ENCODE measurements around the gene DSG4.

The DSG4 gene

DNA sequence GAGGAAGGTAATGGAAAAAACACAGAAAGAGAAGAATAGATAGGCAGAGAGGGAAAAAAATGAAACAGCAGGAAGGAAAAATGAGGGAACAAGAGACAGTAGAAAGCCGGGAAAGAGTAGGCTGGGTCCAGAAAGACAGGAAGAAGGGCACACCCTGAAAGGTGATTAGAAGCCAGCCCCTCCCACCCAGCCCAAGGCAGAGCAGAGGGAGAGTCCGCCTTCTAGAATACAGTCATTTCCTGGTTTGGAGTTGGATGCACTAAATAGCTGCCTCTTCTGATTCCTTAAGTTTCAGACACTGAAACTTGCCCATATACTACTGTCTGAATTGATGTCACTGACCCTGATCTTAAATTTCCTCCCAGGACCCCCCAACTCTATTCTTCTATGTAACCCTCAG lies 53.0 kb downstream of the DSG4 start:
- TF ChIP-seq, protein P1, sequence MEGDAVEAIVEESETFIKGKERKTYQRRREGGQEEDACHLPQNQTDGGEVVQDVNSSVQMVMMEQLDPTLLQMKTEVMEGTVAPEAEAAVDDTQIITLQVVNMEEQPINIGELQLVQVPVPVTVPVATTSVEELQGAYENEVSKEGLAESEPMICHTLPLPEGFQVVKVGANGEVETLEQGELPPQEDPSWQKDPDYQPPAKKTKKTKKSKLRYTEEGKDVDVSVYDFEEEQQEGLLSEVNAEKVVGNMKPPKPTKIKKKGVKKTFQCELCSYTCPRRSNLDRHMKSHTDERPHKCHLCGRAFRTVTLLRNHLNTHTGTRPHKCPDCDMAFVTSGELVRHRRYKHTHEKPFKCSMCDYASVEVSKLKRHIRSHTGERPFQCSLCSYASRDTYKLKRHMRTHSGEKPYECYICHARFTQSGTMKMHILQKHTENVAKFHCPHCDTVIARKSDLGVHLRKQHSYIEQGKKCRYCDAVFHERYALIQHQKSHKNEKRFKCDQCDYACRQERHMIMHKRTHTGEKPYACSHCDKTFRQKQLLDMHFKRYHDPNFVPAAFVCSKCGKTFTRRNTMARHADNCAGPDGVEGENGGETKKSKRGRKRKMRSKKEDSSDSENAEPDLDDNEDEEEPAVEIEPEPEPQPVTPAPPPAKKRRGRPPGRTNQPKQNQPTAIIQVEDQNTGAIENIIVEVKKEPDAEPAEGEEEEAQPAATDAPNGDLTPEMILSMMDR (IDR thresholded peaks at IDR 0.05; ENCODE audit: low read depth, low read length), result no peak
- H3K4me3 ChIP-seq (replicated peaks in 1 of 2; ENCODE audit: low read depth in 2 of 2, low read length in 2 of 2), result no peak overlapping the region
- DNase-seq (ENCODE audit: low read depth in 2 of 2), result no peak

DNA sequence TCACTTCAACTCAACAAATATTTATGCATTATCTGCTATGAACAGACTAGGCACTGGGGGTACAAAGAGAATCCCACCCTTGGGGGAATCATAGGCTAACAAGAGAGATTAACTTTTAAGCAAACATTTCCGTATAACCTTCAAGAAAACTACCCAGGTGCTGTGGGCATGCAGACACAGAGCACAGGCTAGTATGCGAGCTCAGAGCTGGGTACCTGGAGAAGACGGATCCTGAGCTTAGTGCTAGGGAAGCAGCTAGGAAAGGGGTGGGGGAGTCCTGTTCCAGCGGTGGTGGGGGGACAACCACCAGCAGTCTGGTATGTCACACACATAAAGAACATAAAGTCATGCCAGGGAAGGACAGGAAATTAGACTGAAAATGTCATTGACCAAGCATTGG lies 53.5 kb downstream of the DSG4 start:
- H3K4me3 ChIP-seq (replicated peaks in 1 of 2; ENCODE audit: low read depth in 2 of 2, low read length in 2 of 2), result no peak overlapping the region
- TF ChIP-seq, protein P1 (IDR thresholded peaks at IDR 0.05; ENCODE audit: low read depth, low read length), result no peak
- no peak for DNase-seq (ENCODE audit: low read depth in 2 of 2)

DNA sequence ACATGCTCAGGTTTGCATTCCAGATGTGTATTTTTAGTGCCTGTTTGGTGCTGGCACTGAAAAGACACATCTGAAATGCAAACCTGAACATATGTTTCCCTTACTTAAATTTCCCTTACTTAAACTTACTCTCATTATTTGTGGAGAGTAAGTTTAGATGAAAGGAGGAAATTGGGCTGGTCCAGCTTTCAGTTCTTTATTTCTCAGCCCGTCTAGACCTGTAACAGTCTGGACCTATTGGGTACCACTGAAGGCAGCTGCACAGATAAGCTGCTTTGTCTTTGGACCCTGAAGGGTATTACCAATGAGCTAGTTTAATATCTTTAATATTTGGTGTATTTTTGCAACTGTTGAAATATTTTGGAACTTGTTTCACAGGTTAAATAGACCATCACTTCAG lies 54.0 kb downstream of the DSG4 start:
- H3K4me3 ChIP-seq (replicated peaks in 1 of 2; ENCODE audit: low read depth in 2 of 2, low read length in 2 of 2), result no peak overlapping the region
- DNase-seq (ENCODE audit: low read depth in 2 of 2), result no peak
- TF ChIP-seq, protein P1 (IDR thresholded peaks at IDR 0.05; ENCODE audit: low read depth, low read length), result no peak

DNA sequence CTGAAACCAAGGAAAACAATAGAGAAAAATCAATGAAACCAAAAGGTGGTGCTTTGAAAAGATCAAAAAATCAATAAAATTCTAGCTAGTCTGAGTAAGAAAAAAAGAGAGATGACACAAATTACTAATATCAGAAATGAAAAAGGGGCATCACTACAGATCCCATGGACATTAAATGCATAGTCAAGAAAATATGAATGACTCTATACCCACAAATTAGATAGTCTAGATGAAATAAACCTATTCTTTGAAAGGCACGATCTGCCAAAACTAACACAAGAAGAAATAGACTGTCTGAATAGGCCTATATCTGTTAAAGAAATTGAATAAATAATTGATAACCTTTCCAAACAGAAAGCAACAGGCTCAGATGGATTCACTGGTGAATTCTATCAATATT lies 55.7 kb downstream of the DSG4 start:
- H3K4me3 ChIP-seq (replicated peaks in 1 of 2; ENCODE audit: low read depth in 2 of 2, low read length in 2 of 2), result no peak overlapping the region
- TF ChIP-seq, protein P1 (IDR thresholded peaks at IDR 0.05; ENCODE audit: low read depth, low read length), result no peak

DNA sequence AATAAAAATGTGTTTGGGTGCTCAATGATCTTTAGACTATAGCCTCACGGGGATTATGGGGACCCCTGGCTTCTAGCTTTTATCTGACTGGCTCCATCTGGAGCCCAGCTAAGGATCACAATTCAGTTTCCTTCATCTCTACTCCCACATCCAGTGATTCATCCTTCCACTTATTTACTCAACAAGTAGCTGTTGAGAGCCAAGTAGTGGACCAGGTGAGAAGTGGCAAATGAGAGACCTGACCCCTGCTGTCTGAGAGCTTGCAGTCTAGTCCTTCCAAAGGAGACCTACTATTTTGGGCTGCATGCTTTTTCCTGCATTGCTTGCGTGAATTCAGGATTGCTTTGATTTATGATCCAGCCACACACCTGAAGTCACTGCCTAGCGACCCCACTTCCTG lies 60.2 kb downstream of the DSG4 start:
- TF ChIP-seq, protein P1 (IDR thresholded peaks at IDR 0.05; ENCODE audit: low read depth, low read length), result no peak
- no peak for DNase-seq (ENCODE audit: low read depth in 2 of 2)
- H3K4me3 ChIP-seq (replicated peaks in 1 of 2; ENCODE audit: low read depth in 2 of 2, low read length in 2 of 2), result no peak overlapping the region

More for the DNA sequence above, 55.7 kb downstream of the DSG4 start:
- no peak for DNase-seq (ENCODE audit: low read depth in 2 of 2)

DNA sequence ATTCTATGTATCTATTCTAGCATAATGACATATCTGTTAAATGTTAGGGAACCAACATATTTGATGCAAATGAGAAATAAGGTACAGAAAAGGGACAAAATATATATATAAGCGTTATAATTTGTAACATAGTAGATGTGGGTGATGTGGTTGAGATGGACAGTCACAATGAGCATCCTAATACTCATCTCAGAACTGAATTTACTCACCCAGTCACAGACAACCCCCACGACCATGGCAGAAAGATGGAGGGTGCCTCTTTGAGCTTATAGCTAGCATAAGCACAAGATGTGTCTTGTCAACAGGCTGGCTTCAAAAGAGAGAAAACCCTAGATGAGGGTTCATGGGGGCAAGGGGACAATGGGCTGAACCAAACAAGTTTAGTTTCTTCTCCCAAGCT lies 61.8 kb downstream of the DSG4 start:
- no peak overlapping the region for H3K4me3 ChIP-seq (replicated peaks in 1 of 2; ENCODE audit: low read depth in 2 of 2, low read length in 2 of 2)
- no peak for DNase-seq (ENCODE audit: low read depth in 2 of 2)
- TF ChIP-seq, protein P1 (IDR thresholded peaks at IDR 0.05; ENCODE audit: low read depth, low read length), result no peak

DNA sequence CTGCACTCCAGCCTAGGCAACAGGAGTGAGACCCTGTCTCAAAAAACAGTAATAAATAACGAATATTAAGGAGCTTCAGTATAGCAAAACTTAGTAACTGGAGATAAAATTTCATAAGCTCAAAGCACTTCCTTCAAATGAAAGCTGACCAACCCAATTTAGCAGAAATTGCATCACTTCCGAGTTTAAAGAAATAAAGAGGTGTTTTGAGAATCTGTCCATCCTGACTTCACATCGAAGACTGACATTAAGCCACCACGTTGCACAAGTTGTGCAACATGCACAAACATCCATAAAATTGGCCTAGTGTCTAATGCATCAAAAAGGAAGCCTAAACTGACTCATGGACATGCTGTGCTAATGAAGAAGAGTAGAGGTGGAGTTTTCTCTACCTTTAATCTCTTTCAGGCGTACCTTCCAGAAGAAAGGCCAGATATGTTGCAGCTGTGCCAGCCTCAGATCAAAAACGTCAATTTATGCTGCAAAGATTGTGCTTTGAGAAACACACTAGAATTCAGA lies 63.3 kb downstream of the DSG4 start:
- TF ChIP-seq, protein P1 (IDR thresholded peaks at IDR 0.05; ENCODE audit: low read depth, low read length), result no peak
- DNase-seq (ENCODE audit: low read depth in 2 of 2), result no peak
- H3K4me3 ChIP-seq (replicated peaks in 1 of 2; ENCODE audit: low read depth in 2 of 2, low read length in 2 of 2), result no peak overlapping the region

Measured in cardiac fibroblast (primary cell).